GM12891 (cell line): ENCODE measurements around the gene LYPD6.

Experiments
- PAX5 ChIP-seq: IDR thresholded peaks from 2 replicates; pipeline ENCODE4 v1.6.1; 2011; ENCODE audit warnings: low read length, moderate library complexity, mild to moderate bottlenecking; ENCODE audit not compliant: insufficient read depth, severe bottlenecking
- POLR2A ChIP-seq: IDR thresholded peaks from 2 replicates; pipeline ENCODE4 v1.6.1; 2011; ENCODE audit warnings: low read depth, low read length, control low read depth
- POLR2AphosphoS5 ChIP-seq: IDR thresholded peaks from 2 replicates; pipeline ENCODE4 v1.6.1; 2011; ENCODE audit warnings: low read depth, low read length, control low read depth
- POU2F2 ChIP-seq: IDR thresholded peaks from 2 replicates; pipeline ENCODE4 v1.6.1; 2011; ENCODE audit warnings: low read depth, mild to moderate bottlenecking, control low read depth, low read length, moderate library complexity
- SPI1 ChIP-seq: IDR thresholded peaks from 2 replicates; pipeline ENCODE4 v1.6.1; 2011; ENCODE audit warnings: low read depth, low read length, control low read depth
- TAF1 ChIP-seq: IDR thresholded peaks from 2 replicates; pipeline ENCODE4 v1.6.1; 2011; ENCODE audit warnings: low read depth, low read length, control low read depth

DNA sequence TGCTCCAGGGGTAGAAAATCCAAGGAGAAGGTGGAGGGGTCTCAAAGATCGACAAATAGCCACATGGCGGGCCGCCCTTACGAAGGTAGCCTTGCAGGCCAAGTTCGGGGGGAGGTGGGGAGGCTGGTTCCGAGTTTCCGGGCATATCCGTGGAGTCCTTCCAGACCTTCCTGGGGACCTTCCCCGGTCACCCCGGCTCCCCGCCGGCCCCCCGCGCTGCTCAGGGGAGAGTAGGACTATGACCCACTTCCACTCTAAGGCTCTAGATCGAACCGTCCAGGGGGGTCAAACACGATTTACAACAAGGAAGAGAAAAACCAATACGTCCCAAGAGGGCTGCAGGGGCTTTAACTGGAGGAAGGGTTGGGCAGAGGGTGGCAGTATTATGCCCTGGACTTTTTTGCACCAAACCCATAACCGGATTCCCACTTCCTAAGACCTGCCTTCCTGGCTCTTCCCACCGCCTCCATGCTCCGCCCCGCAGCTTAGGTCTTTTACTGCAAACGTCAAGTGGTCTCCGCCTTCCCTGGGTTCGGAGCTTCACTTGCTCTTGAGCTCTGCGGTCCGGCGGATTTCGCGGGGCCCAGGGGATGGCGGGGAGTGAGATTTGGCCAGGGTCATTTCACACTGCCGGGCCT, 779 bp upstream of the LYPD6 start:
- no peak for TF ChIP-seq POLR2A
- TF ChIP-seq POLR2AphosphoS5: no peak
- TF ChIP-seq POU2F2: no peak
- TF ChIP-seq TAF1: no peak
- no peak for TF ChIP-seq SPI1
- TF ChIP-seq PAX5: no peak
